T-cell (primary cell): ENCODE data around the gene CD177. TPM values are rescaled to one million over a fixed set of nuclear protein-coding genes. Genes with fewer than 3 reads are reported as not detected.
"Not testable (repeated sequence)": the region's sequence is repeated elsewhere in the genome, so short reads cannot be mapped to it uniquely, and the experiment has no call there.

Experiments
- ATAC-seq, 4 experiments: fragments of 200-7000 bp in 3 of 4; fragments of 150-1000 bp in 1 of 4; cut with Tn5 transposase; replicated peaks in 1 of 4; 1 replicate in 3 of 4; 2 replicates in 1 of 4; pipeline ENCODE4 v1.10.0; 2021; ENCODE audit warnings: moderate library complexity in 3 of 4, mild to moderate bottlenecking in 2 of 4, moderate number of reproducible peaks in 1 of 4
- CTCF ChIA-PET, 2 donors: fragments of 300-600 bp; sonication (Branson Sonifier 250); formaldehyde crosslinking; loops; one replicate each; lab custom pipeline; 2022; ENCODE audit warnings: antibody characterized with exemption in 2 of 2; lab: Charles Lee
- POLR2A ChIA-PET, 2 donors: fragments of 300-600 bp; sonication (Branson Sonifier 250); formaldehyde crosslinking; loops; one replicate each; lab custom pipeline; 2022; ENCODE audit warnings: antibody characterized with exemption in 2 of 2; lab: Charles Lee
- DNase-seq, 35 experiments: peaks; one replicate each; pipeline versions ENCODE4 v3.0.0 to v3.0.0-alpha.2; 2013 to 2023
- H3K27ac ChIP-seq: one replicate; pipeline ENCODE4 v1.5.1; 2013; ENCODE audit warnings: low read length
- H3K27me3 ChIP-seq, 2 experiments: replicated peaks in 1 of 2; 1 replicate in 1 of 2; 2 replicates in 1 of 2; pipeline versions ENCODE4 v1.6.1 to v1.7.0; 2013; ENCODE audit warnings: low read length in 1 of 2, mixed read lengths in 1 of 2; ENCODE audit not compliant: control insufficient read depth in 2 of 2, insufficient read depth in 2 of 2; ENCODE audit errors: extremely low read depth in 1 of 2
- H3K36me3 ChIP-seq, 2 donors: 1 replicate in 1 of 2; 2 replicates in 1 of 2; pipeline versions ENCODE4 v1.6.1 to v1.7.0; 2013; ENCODE audit warnings: low read length in 1 of 2; ENCODE audit not compliant: control insufficient read depth in 2 of 2, insufficient read depth in 1 of 2; ENCODE audit errors: extremely low read depth in 1 of 2
- H3K4me1 ChIP-seq, 2 experiments: 1 replicate in 1 of 2; 2 replicates in 1 of 2; pipeline versions ENCODE4 v1.6.1 to v1.7.0; 2013; ENCODE audit warnings: low read length in 2 of 2, mixed read lengths in 1 of 2; ENCODE audit not compliant: insufficient read depth in 2 of 2, control insufficient read depth in 1 of 2; ENCODE audit errors: extremely low read depth in 1 of 2
- H3K4me3 ChIP-seq, 2 donors: 1 replicate in 1 of 2; 2 replicates in 1 of 2; pipeline versions ENCODE4 v1.5.1 to v1.7.0; 2013; ENCODE audit warnings: mild to moderate bottlenecking in 2 of 2, low read length in 1 of 2, moderate library complexity in 1 of 2; ENCODE audit not compliant: control insufficient read depth in 1 of 2; ENCODE audit errors: extremely low read depth in 1 of 2
- H3K9me3 ChIP-seq: 2 replicates; pipeline ENCODE4 v1.7.0; 2013
- H3K27ac Mint-ChIP-seq, 2 donors: one replicate each; pipeline ENCODE4 v1.8.0; 2020 to 2021; ENCODE audit warnings: mild to moderate bottlenecking in 2 of 2, mixed read lengths in 2 of 2
- H3K27me3 Mint-ChIP-seq, 2 donors: one replicate each; pipeline ENCODE4 v1.8.0; 2021 to 2022; ENCODE audit warnings: mixed read lengths in 2 of 2
- H3K36me3 Mint-ChIP-seq: one replicate; pipeline ENCODE4 v1.8.0; 2021; ENCODE audit warnings: mixed read lengths
- H3K4me1 Mint-ChIP-seq, 3 donors: one replicate each; pipeline ENCODE4 v1.8.0; 2020 to 2022; ENCODE audit warnings: mixed read lengths in 3 of 3, mild to moderate bottlenecking in 1 of 3
- H3K4me3 Mint-ChIP-seq, 3 donors: one replicate each; pipeline ENCODE4 v1.8.0; 2020 to 2022; ENCODE audit warnings: mild to moderate bottlenecking in 3 of 3, mixed read lengths in 3 of 3, moderate library complexity in 3 of 3
- H3K9me3 Mint-ChIP-seq, 3 donors: one replicate each; pipeline ENCODE4 v1.8.0; 2020 to 2022; ENCODE audit warnings: mixed read lengths in 3 of 3
- WGBS: methylation state at CpG from one replicate; pipeline ENCODE4 v1.1.5; 2013; ENCODE audit warnings: missing lambda C conversion rate; ENCODE audit not compliant: insufficient coverage; 5-methylcytosine and 5-hydroxymethylcytosine counted together
- total RNA-seq, 35 experiments: library from RNA in 6 of 35; stranded (reverse) in 6 of 35; fragments of 120-200 nt in 1 of 35; gene quantifications; one replicate each; pipeline versions ENCODE4 v1.2.1 to v1.2.4 and lab custom pipeline; 2013 to 2026

Gene CD177
- total RNA-seq, 5 donors from 2014 or later (not counting 1 experiment from before 2014, with no cell fraction given): not detected

GRCh38 chr19:43382586-43383216 is 29.2 kb downstream of the CD177 start:
- H3K27me3 Mint-ChIP-seq: peaks cover 9 to 14% of the 10 kb centered on the region in 2 donors
- H3K27me3 ChIP-seq, H3K4me3 Mint-ChIP-seq, H3K36me3 ChIP-seq, H3K36me3 Mint-ChIP-seq, POLR2A ChIA-PET, H3K9me3 ChIP-seq, H3K27ac ChIP-seq, H3K4me1 Mint-ChIP-seq, ATAC-seq, H3K27ac Mint-ChIP-seq, H3K4me3 ChIP-seq, CTCF ChIA-PET, H3K9me3 Mint-ChIP-seq, DNase-seq, H3K4me1 ChIP-seq: not testable (repeated sequence)
- WGBS: no CpG with 5 or more reads among the region's 12 CpGs

- POLR2A ChIA-PET, H3K36me3 ChIP-seq, H3K27me3 ChIP-seq, H3K4me1 Mint-ChIP-seq, CTCF ChIA-PET, H3K27ac Mint-ChIP-seq, H3K4me3 Mint-ChIP-seq, H3K4me3 ChIP-seq, H3K9me3 ChIP-seq, DNase-seq, H3K9me3 Mint-ChIP-seq, H3K4me1 ChIP-seq, H3K36me3 Mint-ChIP-seq, ATAC-seq, H3K27ac ChIP-seq: not testable (repeated sequence)
- H3K27me3 Mint-ChIP-seq: peaks cover 9 to 14% of the 10 kb centered on the region in 2 donors
- 87% methylated on average over 4 of the region's 7 CpGs for WGBS
Observed at GRCh38 chr19:43383254-43383653, 29.8 kb downstream of the CD177 start.

DNA sequence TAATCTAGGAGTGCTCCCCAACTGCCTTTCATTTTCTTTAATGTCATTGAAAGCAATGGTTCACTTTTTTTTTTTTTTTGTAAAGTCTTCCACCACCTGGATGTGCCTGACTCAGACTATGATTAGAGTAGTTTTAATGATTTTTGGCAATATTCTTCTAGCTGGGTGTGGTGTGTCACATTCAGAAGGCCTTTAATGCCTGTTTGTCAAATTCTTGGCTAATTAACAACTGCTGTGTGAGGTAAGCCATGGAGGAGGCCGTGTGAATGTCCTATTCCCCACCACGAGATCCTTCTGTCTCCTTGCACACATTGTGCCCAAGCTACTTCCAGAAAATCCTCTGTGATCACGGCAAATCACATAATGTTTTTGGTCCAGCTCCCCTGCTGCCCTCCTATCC is 30.3 kb downstream of the CD177 start:
- H3K36me3 Mint-ChIP-seq, ATAC-seq, H3K9me3 Mint-ChIP-seq, H3K9me3 ChIP-seq, H3K36me3 ChIP-seq, H3K27ac Mint-ChIP-seq, H3K27me3 ChIP-seq, CTCF ChIA-PET, H3K4me3 ChIP-seq, POLR2A ChIA-PET, H3K27ac ChIP-seq, H3K4me1 Mint-ChIP-seq, H3K4me1 ChIP-seq, DNase-seq, H3K4me3 Mint-ChIP-seq: not testable (repeated sequence)
- H3K27me3 Mint-ChIP-seq: peaks cover 9 to 14% of the 10 kb centered on the region in 2 donors
- no CpG with 5 or more reads among the region's 3 CpGs for WGBS

- CTCF ChIA-PET, H3K4me1 Mint-ChIP-seq, DNase-seq, H3K9me3 ChIP-seq, POLR2A ChIA-PET, H3K36me3 Mint-ChIP-seq, H3K4me3 Mint-ChIP-seq, ATAC-seq, H3K27ac ChIP-seq, H3K9me3 Mint-ChIP-seq, H3K36me3 ChIP-seq, H3K4me3 ChIP-seq, H3K27me3 ChIP-seq, H3K27ac Mint-ChIP-seq, H3K4me1 ChIP-seq: not testable (repeated sequence)
- peaks cover 21 to 28% of the 10 kb centered on the region in 2 donors for H3K27me3 Mint-ChIP-seq
- 80% methylated on average over 2 of the region's 11 CpGs for WGBS
Observed at GRCh38 chr19:43390903-43391551, 37.5 kb downstream of the CD177 start.

DNA sequence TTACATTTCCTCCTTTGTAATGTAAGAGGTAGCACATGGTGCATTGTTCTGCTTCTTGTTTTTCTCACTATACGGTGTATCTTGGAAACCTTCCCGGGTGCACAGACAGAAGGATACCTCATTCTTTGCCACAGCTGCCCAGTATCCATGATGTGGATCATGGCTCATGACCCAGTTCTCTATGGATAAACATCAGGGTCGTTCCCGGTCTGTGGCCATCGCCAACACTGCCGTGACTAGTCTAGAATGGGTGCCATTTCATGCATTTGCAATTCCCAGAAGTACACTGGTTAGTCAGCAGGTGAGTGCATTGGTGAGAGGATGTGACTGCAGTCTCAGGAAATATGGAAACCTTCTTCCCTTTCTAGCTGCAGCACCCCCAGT is 38.1 kb downstream of the CD177 start:
- POLR2A ChIA-PET: not testable (repeated sequence)

GRCh38 chr19:43393501-43393900 is 40.0 kb downstream of the CD177 start:
- CTCF ChIA-PET, H3K9me3 Mint-ChIP-seq, ATAC-seq: not testable (repeated sequence)

More for the DNA sequence above, 38.1 kb downstream of the CD177 start:
- DNase-seq, H3K27ac ChIP-seq, H3K4me3 Mint-ChIP-seq, CTCF ChIA-PET, H3K27me3 ChIP-seq, H3K27ac Mint-ChIP-seq, H3K4me1 Mint-ChIP-seq, ATAC-seq, H3K9me3 ChIP-seq, H3K4me3 ChIP-seq, H3K4me1 ChIP-seq, H3K36me3 Mint-ChIP-seq, H3K36me3 ChIP-seq, H3K9me3 Mint-ChIP-seq: not testable (repeated sequence)
- WGBS: no CpG with 5 or more reads among the region's 6 CpGs
- H3K27me3 Mint-ChIP-seq: peaks cover 24 to 32% of the 10 kb centered on the region in 2 donors

More at GRCh38 chr19:43393501-43393900, 40.0 kb downstream of the CD177 start:
- H3K27me3 Mint-ChIP-seq: peaks cover 30 to 39% of the 10 kb centered on the region in 2 donors
- H3K9me3 ChIP-seq, POLR2A ChIA-PET, H3K4me3 Mint-ChIP-seq, H3K27ac Mint-ChIP-seq, H3K4me1 ChIP-seq, H3K27ac ChIP-seq, H3K4me1 Mint-ChIP-seq, H3K36me3 Mint-ChIP-seq, H3K4me3 ChIP-seq, H3K27me3 ChIP-seq, DNase-seq, H3K36me3 ChIP-seq: not testable (repeated sequence)
- WGBS: no CpG with 5 or more reads among the region's 3 CpGs
